Upper lobe of left lung (tissue), 4 donors: ENCODE data around the gene ST3GAL5.

ENCODE experiments used
- EP300 ChIP-seq, 4 donors: sonication (generic); formaldehyde crosslinking; IDR thresholded peaks; one replicate each; pipeline ENCODE4 v1.5.1; 2017; ENCODE audit warnings: antibody characterized with exemption in 4 of 4, control low read depth in 2 of 4
- POLR2A ChIP-seq, 4 donors: fragments of 450-650 bp; IDR thresholded peaks; one replicate each; pipeline ENCODE4 v1.5.1; 2016 to 2017; ENCODE audit warnings: antibody characterized with exemption in 4 of 4, mild to moderate bottlenecking in 2 of 4
- POLR2AphosphoS5 ChIP-seq, 2 donors: sonication (generic); formaldehyde crosslinking; IDR thresholded peaks; one replicate each; pipeline ENCODE4 v1.5.1; 2017; ENCODE audit warnings: antibody characterized with exemption in 2 of 2
- TF ChIP-seq, protein P1 (sequence below), 6 experiments: fragments of 450-650 bp in 4 of 6; fragments of 200-600 bp in 2 of 6; sonication (generic) in 2 of 6; IDR thresholded peaks; one replicate each; pipeline ENCODE4 v1.5.1; 2016 to 2019; ENCODE audit warnings: antibody characterized with exemption in 6 of 6

GRCh38 chr2:85794038-85794441, 94.8 kb downstream of the ST3GAL5 start:
- TF ChIP-seq POLR2AphosphoS5 (IDR thresholded peaks at IDR 0.05) (no peak), POLR2A (IDR thresholded peaks at IDR 0.05) (no peak), EP300 (IDR thresholded peaks at IDR 0.05) (no peak)
- TF ChIP-seq, protein P1, sequence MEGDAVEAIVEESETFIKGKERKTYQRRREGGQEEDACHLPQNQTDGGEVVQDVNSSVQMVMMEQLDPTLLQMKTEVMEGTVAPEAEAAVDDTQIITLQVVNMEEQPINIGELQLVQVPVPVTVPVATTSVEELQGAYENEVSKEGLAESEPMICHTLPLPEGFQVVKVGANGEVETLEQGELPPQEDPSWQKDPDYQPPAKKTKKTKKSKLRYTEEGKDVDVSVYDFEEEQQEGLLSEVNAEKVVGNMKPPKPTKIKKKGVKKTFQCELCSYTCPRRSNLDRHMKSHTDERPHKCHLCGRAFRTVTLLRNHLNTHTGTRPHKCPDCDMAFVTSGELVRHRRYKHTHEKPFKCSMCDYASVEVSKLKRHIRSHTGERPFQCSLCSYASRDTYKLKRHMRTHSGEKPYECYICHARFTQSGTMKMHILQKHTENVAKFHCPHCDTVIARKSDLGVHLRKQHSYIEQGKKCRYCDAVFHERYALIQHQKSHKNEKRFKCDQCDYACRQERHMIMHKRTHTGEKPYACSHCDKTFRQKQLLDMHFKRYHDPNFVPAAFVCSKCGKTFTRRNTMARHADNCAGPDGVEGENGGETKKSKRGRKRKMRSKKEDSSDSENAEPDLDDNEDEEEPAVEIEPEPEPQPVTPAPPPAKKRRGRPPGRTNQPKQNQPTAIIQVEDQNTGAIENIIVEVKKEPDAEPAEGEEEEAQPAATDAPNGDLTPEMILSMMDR (IDR thresholded peaks at IDR 0.05) = no peak
